HepG2 (cell line): ENCODE measurements around the gene ADSS2.

ENCODE experiments used
- ARNT ChIP-seq: fragments of 450-650 bp; IDR thresholded peaks from 2 replicates; pipeline ENCODE4 v1.6.1; 2017
- EED ChIP-seq: sonication (generic); formaldehyde crosslinking; IDR thresholded peaks from 2 replicates; pipeline ENCODE4 v1.5.0; 2020; ENCODE audit warnings: mild to moderate bottlenecking, missing genetic modification reagents
- NR1H2 ChIP-seq: sonication (generic); formaldehyde crosslinking; IDR thresholded peaks from 2 replicates; pipeline ENCODE4 v1.8.1; 2022; ENCODE audit warnings: low read depth, missing genetic modification reagents, borderline replicate concordance
- POLR2A ChIP-seq, 2 experiments: IDR thresholded peaks; 2 replicates each; pipeline ENCODE4 v1.6.1; 2011; ENCODE audit warnings: low read depth in 2 of 2, low read length in 2 of 2, mild to moderate bottlenecking in 1 of 2, moderate library complexity in 1 of 2; ENCODE audit not compliant: insufficient read depth in 1 of 2
- ZNF207 ChIP-seq: fragments of 450-650 bp; IDR thresholded peaks from 2 replicates; pipeline ENCODE4 v1.6.1; 2016; ENCODE audit warnings: antibody characterized with exemption, borderline replicate concordance

DNA sequence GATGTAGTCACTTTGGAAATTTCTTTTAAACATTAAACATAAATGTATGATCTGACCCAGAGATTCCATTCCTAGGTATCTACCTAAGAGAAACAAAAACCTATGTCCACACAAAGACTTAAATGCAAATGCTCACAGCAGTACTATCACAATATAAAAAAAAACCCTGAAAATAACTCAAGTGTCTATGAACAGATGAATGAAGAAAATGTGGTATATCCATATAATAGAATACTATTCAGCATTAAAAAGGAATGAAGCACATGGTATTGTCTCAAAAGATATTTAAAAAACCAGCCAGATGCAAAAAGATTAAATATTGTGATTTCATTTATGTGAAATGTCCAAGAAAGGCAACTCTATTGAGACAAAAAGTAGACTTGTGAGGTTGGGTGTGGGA lies 48.3 kb downstream of the ADSS2 start:
- TF ChIP-seq ZNF207 (no peak), ARNT (no peak), EED (CRISPR knock-in tag) (no peak), POLR2A (IDR thresholded peaks at IDR 0.05; ENCODE audit: insufficient read depth in 1 of 2, low read depth in 2 of 2, low read length in 2 of 2) (no peak), NR1H2 (CRISPR knock-in tag) (no peak)
